ENCODE measurements around the gene MARVELD2. TPM values are rescaled to one million over a fixed set of nuclear protein-coding genes. Genes with fewer than 3 reads are reported as not detected.

MARVELD2 gene
- total and polyA plus RNA-seq, 2 donors (not counting 1 experiment from before 2014, with no cell fraction given): 0.19 to 0.94 TPM

DNA sequence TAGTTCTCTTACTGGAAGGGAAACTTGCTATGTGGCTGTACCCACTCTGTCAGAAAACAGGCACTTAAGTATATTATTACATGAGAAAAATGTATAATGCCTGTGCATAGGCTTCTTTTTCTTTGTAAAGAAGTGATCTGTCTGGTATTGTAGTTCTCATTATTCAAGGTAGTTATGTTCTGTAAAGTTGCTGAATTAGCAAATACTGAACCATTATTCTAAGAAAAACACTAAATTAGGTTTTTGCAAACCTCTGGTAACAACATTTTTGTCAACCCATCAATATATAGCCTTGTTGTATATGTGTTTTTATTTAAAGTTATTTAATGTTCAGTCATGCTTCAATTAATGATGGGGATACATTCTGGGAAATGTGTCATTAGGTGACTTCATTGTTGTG, 36.5 kb upstream of the MARVELD2 start:
- H3K4me3 Mint-ChIP-seq: no peak overlapping the region
- no peaks in the 10 kb centered on the region for H3K27me3 Mint-ChIP-seq
- no peaks in the 10 kb centered on the region for H3K9me3 Mint-ChIP-seq (ENCODE audit: insufficient read depth)
- peaks cover 29% of the 10 kb centered on the region for H3K4me1 Mint-ChIP-seq
- Histone ChIP-seq H3K9me3 (ENCODE audit: control extremely low read depth in 1 of 3, control insufficient read depth in 2 of 3, insufficient read depth in 1 of 3, low read length in 2 of 3) (no peaks in the 10 kb centered on the region), H3K79me2 (ENCODE audit: control insufficient read depth, insufficient read depth, low read length) (no peaks in the 10 kb centered on the region), H3K36me3 (replicated peaks in 1 of 2; ENCODE audit: control extremely low read depth in 1 of 2, control insufficient read depth in 1 of 2, extremely low read depth in 1 of 2, insufficient read depth in 2 of 2, low read length in 1 of 2) (peaks cover 9 to 22% of the 10 kb centered on the region in 2 experiments), H3K27me3 (replicated peaks in 1 of 4; ENCODE audit: control extremely low read depth in 1 of 4, control insufficient read depth in 3 of 4, insufficient read depth in 4 of 4, low read length in 3 of 4) (no peaks in the 10 kb centered on the region), H3K4me3 (ENCODE audit: control extremely low read depth in 1 of 5, extremely low read depth in 1 of 5, insufficient read depth in 1 of 5, low read depth in 2 of 5, low read length in 4 of 5) (no peak overlapping the region), H4K20me1 (ENCODE audit: control insufficient read depth, insufficient read depth, low read length, poor library complexity, severe bottlenecking) (no peaks in the 10 kb centered on the region), H3K27ac (ENCODE audit: low read length in 2 of 2) (no peak overlapping the region), H2AFZ (ENCODE audit: insufficient read depth, low read depth, low read length, poor library complexity, severe bottlenecking) (no peak overlapping the region), H3K4me1 (ENCODE audit: control insufficient read depth in 2 of 2, insufficient read depth in 2 of 2, low read length in 2 of 2) (peaks cover 9 to 15% of the 10 kb centered on the region in 2 donors), H3K9ac (ENCODE audit: low read length) (no peak overlapping the region), H3K4me2 (replicated peaks; ENCODE audit: low read depth, low read length, poor library complexity, severe bottlenecking) (no peak overlapping the region)
- ChIA-PET POLR2A (no interaction called here), CTCF (interaction anchor here (1.3 kb wide), 1 partner anchor 285 kb away, joined by 3 read pairs; the partner anchor contains the start of gene SLC30A5)
- ATAC-seq (ENCODE audit: low read depth): no peak
- intact Hi-C loops (cut with micrococcal nuclease): no loop called here
- no peak overlapping the region for H3K27ac Mint-ChIP-seq
- no peak for DNase-seq
- TF ChIP-seq, protein P1, sequence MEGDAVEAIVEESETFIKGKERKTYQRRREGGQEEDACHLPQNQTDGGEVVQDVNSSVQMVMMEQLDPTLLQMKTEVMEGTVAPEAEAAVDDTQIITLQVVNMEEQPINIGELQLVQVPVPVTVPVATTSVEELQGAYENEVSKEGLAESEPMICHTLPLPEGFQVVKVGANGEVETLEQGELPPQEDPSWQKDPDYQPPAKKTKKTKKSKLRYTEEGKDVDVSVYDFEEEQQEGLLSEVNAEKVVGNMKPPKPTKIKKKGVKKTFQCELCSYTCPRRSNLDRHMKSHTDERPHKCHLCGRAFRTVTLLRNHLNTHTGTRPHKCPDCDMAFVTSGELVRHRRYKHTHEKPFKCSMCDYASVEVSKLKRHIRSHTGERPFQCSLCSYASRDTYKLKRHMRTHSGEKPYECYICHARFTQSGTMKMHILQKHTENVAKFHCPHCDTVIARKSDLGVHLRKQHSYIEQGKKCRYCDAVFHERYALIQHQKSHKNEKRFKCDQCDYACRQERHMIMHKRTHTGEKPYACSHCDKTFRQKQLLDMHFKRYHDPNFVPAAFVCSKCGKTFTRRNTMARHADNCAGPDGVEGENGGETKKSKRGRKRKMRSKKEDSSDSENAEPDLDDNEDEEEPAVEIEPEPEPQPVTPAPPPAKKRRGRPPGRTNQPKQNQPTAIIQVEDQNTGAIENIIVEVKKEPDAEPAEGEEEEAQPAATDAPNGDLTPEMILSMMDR (IDR thresholded peaks at IDR 0.05): no peak
- no peak for TF ChIP-seq EZH2 (IDR thresholded peaks at IDR 0.05; ENCODE audit: borderline replicate concordance, insufficient read depth, low read depth, low read length, poor library complexity, severe bottlenecking)

DNA sequence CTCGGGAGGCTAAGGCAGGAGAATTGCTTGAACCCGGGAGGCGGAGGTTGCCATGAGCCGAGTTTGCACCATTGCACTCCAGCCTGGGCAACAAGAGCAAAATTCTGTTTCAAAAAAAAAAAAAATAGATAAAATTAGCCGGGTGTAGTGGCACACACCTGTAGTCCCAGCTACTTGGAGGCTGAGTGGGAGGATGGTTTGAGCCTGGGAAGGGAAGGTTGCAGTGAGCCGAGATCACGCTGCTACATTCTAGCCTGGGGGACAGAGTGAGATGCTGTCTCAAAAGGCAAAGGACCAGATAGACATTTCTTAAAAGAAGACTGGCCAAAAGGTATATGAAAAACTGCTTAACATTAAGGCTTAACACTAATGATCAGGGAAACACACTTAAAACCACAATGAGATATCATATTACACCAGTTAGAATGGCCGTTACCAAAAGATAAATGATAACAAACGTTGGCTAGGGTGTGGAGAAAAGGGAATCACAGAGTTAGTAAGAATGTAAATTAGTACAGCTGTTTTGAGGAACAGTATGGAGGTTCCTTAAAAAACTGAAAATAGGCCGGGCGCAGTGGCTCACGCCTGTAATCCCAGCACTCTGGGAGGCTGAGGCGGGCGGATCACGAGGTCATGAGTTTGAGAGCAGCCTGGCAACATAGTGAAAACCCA, 10.1 kb upstream of the MARVELD2 start:
- DNase-seq: no peak
- Mint-ChIP-seq H3K27ac (no peak overlapping the region), H3K9me3 (ENCODE audit: insufficient read depth) (peaks cover 5% of the 10 kb centered on the region), H3K4me1 (no peaks in the 10 kb centered on the region), H3K27me3 (no peaks in the 10 kb centered on the region), H3K4me3 (no peak overlapping the region)
- ATAC-seq (ENCODE audit: low read depth): no peak
- H2AFZ ChIP-seq (ENCODE audit: insufficient read depth, low read depth, low read length, poor library complexity, severe bottlenecking): no peak overlapping the region
- TF ChIP-seq, protein P1 (IDR thresholded peaks at IDR 0.05): no peak
- TF ChIP-seq EZH2 (IDR thresholded peaks at IDR 0.05; ENCODE audit: borderline replicate concordance, insufficient read depth, low read depth, low read length, poor library complexity, severe bottlenecking): no peak
- H3K9me3 ChIP-seq (ENCODE audit: control extremely low read depth in 1 of 3, control insufficient read depth in 2 of 3, insufficient read depth in 1 of 3, low read length in 2 of 3): peaks cover 0 to 8% (median 1%) of the 10 kb centered on the region in 3 donors
- H3K4me2 ChIP-seq (replicated peaks; ENCODE audit: low read depth, low read length, poor library complexity, severe bottlenecking): no peak overlapping the region
- POLR2A ChIA-PET: interaction anchor here (0.7 kb wide), 1 partner anchor 25 kb away, joined by 5 read pairs; no protein-coding TSS in a partner anchor
- H3K4me1 ChIP-seq (ENCODE audit: control insufficient read depth in 2 of 2, insufficient read depth in 2 of 2, low read length in 2 of 2): no peaks in the 10 kb centered on the region
- H3K27me3 ChIP-seq (replicated peaks in 1 of 4; ENCODE audit: control extremely low read depth in 1 of 4, control insufficient read depth in 3 of 4, insufficient read depth in 4 of 4, low read length in 3 of 4): no peaks in the 10 kb centered on the region
- no peak overlapping the region for H3K9ac ChIP-seq (ENCODE audit: low read length)
- intact Hi-C loops (cut with micrococcal nuclease): no loop called here
- H3K36me3 ChIP-seq (replicated peaks in 1 of 2; ENCODE audit: control extremely low read depth in 1 of 2, control insufficient read depth in 1 of 2, extremely low read depth in 1 of 2, insufficient read depth in 2 of 2, low read length in 1 of 2): peaks cover 10 to 44% of the 10 kb centered on the region in 2 experiments
- H4K20me1 ChIP-seq (ENCODE audit: control insufficient read depth, insufficient read depth, low read length, poor library complexity, severe bottlenecking): no peaks in the 10 kb centered on the region
- no peak overlapping the region for H3K4me3 ChIP-seq (ENCODE audit: control extremely low read depth in 1 of 5, extremely low read depth in 1 of 5, insufficient read depth in 1 of 5, low read depth in 2 of 5, low read length in 4 of 5)
- WGBS (ENCODE audit: insufficient coverage): 100% methylated on average over 5 of the region's 15 CpGs
- no peak overlapping the region for H3K27ac ChIP-seq (ENCODE audit: low read length in 2 of 2)
- CTCF ChIA-PET: no interaction called here
- no peaks in the 10 kb centered on the region for H3K79me2 ChIP-seq (ENCODE audit: control insufficient read depth, insufficient read depth, low read length)

Measured in B cell (primary cell).